HG02798 (cell line): ENCODE data around the gene STAC3.
"Not testable (repeated sequence)": the region's sequence is repeated elsewhere in the genome, so short reads cannot be mapped to it uniquely, and the experiment has no call there.

ENCODE experiments used
- ATAC-seq: cut with Tn5 transposase; IDR thresholded peaks from one replicate; pipeline ENCODE4 v1.9.1; 2021; ENCODE audit warnings: mild to moderate bottlenecking; ENCODE audit not compliant: unreplicated experiment, poor library complexity

Gene STAC3

DNA sequence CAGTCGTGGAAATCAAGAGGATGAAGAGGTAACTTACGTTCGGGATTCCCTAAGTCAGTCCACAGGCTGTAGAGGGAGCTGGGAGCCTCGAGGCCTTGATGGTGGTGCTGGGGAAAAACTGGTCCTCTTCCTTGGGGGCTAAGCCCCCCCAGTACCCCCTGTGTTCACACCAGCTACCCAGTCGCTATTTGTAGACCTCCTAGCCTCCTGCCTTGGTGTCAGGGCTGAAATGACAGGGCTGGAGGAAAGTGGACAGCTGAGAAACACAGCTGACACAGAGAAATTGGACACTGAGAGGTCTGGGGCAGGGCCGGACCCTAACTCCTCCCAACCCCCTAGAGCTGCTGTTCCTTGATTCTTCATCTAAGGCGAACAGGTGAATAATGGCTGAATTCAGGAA lies at the start of gene STAC3:
TSS of gene STAC3 (minus strand) at position 232 of the 400 bp plus-strand sequence. CDS start 1,551 bp downstream, outside the sequence.
- ATAC-seq, result no peak

DNA sequence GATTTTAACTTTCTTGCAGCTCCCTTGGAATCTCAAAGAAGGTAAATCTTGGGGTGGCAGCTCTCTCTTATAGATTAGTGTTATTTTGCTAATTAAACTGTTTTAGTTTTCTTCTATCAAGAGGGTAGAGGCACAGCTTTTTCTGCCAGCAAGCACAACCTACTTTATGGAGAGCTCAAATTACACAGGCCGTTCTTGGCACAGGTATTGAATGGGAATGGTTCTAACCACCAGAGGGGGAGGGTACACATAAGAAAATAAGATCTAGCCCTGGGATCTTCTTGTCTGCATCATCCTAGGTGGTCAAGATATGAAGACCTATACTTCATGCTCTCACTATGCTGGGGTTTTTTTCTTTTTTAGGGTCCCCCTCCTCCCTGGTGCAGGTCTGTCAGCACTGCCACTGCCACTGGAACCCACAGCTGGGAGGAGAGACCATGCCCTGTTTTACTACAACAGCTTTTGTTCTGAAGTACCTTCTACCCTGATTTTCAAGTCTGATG lies 48.6 kb upstream of the STAC3 start:
- no peak for ATAC-seq

DNA sequence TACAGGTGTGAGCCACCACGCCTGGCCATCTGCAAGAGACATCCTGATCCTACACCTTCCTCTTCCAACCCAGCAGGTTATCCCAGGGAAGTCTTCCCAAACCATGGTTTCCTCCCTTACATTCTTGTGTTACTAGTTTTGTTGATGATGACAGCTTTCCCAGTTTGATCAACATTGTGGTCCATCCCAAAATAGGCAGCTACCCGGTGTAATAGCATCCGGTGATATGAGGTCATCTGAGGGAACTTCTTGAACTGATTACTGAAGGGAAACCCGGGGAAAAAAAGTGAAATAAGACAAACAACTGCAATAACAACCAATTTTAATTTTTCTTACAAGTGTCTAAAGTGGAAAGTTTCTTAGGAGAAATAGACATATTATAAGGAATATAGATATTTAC lies 45.3 kb upstream of the STAC3 start:
- ATAC-seq, result no peak

DNA sequence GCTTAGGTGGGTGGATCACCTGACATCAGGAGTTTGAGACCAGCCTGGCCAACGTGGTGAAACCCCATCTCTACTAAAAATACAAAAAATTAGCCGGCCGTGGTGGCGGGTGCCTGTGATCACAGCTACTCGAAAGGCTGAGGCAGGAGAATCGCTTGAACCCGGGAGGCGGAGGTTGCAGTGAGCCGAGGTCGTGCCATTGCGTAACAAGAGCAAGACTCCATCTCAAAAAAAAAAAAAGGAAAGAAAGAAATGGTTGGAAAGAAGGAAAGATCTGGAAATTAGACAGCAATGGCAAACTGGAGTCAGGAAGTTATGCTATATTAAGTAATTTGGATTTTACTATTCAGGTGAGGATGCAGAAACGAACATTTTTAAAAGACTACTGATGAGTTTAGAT lies 31.1 kb upstream of the STAC3 start:
- ATAC-seq, result not testable (repeated sequence)

DNA sequence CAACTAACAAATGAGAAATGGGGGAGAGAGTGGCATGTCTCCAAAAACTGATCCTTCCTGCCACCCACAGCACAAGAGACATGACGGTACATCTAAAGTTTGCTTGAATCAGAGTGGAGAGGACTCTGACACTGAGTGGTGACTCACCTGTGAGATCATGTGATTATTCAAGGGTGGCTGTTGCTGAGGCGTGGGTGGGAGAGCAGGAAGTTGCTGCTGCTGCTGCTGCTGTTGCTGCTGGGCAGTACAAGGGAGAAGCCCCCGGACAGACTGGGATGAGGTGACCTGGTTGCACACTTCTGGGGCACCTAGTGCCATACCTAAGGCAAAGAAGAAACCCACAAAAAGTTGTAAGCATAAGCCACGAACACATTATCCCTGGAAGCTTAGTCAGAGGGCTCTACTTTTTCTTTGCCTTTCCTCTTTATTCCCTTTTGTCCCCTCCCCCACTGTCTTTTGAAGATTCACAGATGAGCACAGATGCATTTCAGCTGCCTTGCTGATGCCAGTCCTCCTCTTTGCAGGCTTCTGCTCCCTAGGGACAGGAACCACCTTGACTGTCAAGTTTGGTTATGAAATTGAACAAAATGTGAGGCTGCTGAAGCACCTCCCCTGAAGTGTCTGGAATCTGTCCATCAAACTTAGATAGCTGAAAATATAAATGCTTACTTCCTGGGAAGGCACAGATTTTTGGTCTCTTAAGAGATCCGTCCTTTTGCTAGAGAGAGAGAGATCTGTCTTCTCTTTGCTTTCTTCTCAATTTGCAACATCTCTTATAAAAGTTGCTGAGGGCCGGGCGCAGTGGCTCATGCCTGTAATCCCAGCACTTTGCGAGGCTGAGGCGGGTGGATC lies 29.4 kb upstream of the STAC3 start:
- ATAC-seq, result peak; percentile 93

DNA sequence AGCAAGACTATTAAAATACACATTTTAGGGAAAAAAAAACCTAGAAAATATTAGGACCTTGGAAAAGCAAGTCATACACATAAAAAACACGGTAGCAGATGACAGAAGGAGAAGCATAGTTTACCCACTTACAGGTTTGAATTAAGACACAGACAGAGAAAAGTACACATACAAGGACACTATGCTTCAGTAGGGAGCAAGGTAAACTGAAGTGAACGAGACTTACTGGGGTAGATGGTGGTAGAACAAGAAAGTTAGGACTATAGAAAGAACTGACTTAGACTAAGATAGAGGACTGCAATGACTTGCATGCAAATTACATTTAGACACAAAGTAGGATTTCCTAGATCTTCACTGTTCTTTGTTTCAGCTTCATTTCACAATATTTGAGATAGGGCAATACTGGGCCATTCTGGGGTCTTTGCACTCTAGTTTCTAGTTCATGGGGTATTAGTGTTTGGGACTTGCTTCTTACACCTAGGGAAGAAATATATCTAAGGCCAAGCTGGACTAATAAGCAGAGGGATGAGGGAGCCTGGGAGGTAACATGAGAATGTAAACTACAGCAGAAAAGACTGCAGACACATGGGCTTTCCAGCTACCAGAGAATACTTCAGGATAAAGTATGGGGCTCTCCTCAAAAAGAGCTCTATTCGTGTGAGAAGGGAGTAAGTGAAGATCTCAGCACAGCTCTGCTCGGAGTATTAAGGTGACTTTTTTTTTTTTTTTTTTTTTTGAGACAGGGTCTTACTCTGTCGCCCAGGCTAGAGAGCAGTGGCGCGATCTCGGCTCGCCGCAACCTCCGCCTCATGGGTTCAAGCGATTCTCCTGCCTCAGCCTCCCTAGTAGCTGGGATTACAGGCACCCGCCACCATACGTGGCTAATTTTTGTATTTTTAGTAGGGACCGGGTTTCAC lies 27.7 kb upstream of the STAC3 start:
- ATAC-seq, result no peak

DNA sequence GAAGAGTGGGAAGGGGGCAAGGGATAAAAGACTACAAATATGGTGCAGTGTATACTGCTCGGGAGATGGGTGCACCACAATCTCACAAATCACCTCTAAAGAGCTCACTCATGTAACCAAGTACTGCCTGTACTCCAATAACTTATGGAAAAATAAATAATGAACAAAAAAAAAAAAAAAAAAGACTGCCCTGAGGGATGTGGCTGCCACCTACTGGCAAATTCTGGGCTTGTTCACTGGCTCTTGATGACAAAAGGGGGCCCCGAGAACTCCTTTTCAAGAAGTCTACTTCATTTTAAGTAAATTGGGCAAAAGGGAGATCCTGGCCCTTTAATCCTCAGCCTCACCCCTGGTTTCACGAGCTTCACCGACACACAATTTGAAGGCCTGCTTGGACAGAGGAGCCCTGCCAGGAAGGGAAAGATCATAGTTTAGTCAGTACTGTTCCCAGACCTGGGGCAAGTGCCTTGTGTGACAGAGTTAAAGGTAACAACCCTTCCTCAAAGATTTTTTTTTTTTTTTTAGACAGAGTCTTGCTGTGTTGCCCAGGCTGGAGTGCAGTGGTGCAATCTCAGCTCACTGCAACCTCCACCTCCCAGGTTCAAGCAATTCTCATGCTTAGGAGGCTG lies 26.1 kb upstream of the STAC3 start:
- ATAC-seq, result no peak

DNA sequence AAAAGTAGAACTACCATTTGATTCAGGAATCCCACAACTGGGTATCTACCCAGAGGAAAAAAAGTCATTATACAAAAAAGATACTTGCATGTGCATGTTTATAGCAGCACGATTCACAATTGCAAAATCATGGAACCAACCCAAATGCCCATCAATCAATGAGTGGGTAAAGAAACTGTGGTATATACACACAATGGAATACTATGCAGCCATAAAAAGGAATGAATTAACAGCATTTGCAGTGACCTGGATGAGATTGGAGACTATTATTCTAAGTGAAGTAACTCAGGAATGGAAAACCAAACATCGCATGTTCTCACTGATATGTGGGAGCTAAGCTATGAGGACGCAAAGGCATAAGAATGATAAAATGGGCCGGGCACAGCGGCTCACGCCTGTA lies 25.2 kb upstream of the STAC3 start:
- ATAC-seq, result not testable (repeated sequence)

DNA sequence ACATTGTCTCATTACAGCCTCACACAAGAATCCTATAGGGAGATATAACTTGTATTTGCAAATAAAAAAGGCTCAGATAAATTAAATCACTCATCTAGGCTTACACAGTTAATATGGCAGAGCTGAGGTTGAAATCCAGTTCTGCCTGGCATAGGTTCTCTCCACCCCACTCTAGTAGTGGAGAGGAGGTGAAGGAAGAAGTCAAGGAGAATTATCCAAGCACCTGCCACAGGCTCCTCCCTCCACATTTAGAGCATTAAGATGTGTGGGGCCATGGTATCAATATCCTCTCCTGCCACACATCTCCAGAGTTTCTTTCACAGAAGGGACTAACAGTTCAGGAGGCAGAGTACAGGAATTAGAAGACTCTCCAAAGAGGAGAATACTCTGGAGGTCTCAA lies 22.5 kb upstream of the STAC3 start:
- ATAC-seq, result no peak

DNA sequence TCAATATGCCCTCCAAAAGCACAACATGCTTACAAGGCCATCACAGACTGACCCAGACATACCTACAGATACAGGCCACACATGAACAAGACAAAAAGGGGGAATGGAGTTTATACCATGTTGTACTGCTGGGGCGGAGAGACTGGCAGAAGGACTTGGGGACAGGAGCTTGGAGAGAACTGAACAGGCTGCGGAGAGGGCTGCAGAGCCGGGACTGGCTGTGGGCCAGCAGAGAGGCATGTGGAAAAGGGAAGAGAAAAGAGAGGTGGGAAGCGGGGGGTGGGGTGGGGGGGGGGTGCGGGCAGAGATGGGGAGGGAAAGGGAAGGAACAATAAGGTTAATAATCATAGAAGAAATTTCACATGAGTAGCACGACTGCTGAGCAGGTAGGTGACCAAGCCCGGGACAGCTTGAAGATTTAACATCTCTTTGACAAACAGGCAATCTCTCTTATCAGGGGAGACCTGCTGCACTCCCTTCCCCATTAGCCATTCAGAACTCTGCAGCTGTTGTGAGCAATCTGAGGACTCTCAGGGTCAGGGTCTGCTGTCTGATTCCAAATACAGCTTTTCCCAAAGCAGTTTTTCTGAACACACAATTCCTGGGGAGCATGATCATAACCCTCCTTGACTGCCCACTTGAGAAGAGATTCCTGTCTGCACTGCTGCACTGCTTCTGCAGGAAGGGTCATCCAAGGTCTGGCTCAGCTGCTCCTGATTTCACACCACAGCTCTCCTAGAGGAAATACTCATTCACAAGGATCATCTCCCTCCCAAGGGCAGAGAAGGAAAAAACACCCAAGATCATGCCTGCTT lies 21.6 kb upstream of the STAC3 start:
- ATAC-seq, result no peak

DNA sequence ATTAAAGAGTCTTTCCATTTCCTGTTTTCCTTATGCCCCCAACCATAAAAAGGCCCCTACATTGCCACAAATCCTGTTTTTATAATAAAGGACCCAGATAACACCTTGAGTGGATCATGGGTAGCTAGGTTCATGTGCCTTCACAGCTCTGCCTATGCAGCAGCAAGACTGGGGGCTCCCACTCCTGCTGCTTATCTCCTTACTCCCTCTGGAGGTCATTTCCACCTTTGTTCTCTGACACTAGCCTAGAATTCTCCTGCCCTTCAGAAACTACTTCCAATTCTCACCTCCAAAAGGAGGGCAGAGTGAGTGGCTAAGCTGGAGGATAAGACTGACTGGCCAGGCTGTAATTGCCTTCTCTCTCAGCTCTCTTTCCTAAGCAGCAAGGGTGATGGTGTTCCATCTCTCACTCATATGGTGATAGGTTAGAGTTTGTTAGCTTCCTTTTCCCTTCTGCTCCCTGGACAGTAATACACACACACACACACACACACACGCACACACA lies 20.0 kb upstream of the STAC3 start:
- ATAC-seq, result no peak

DNA sequence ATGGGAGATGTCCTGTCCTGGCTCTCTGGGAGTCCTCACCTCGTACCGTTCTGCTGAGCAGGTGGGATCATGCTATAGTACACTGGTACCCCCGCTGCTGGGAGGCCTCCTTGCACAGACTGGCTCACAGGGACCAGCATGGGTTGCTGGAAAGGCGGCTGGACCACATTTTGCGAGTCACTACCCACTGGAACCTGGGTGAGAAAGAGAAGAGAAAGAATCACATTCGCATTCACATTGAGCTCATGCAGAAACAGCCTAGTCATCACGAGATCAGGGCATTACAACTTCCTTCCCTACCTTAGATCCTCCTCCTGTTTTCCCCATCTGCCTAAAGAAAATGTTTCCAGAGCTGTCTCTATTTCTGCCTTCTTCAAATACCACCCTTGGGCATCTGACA lies 17.3 kb upstream of the STAC3 start:
- ATAC-seq, result no peak

DNA sequence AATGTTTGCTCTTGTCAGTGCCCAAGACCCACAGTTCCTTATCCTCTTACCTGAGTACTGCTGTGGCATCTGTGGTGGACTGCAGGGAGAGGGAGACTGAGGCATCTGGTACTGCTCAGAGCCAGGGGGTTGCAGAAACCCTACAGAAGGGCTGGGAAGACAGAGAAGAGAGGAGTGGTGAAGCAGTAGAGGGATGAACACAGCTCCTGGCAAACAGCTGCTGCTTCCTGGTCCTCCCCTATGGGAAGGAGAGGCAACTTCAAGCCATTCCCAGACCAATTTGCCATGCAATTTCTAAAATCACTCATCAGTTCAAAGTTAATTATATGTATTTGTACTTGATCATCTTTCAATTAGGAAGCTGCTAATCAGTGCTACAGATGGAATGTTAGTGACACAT lies 15.7 kb upstream of the STAC3 start:
- ATAC-seq, result no peak

DNA sequence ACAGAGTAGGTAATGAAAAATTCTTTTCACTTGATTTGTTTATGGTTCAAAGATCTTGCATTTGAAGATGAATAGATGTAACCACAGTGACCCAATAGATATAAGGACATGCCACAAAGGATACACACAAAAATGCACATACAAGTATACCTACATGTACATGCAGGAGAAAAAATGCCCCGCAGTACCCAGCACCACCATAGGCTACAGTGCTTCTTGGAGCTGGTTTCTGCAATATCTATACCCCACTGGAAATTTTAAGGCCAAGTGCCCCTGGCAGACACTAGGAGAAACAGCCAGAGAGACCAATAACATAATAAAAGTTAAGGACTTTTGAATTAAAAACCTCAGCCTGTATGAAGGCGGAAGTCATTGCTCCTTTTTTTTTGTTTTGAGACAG lies 12.1 kb upstream of the STAC3 start:
- ATAC-seq, result no peak

DNA sequence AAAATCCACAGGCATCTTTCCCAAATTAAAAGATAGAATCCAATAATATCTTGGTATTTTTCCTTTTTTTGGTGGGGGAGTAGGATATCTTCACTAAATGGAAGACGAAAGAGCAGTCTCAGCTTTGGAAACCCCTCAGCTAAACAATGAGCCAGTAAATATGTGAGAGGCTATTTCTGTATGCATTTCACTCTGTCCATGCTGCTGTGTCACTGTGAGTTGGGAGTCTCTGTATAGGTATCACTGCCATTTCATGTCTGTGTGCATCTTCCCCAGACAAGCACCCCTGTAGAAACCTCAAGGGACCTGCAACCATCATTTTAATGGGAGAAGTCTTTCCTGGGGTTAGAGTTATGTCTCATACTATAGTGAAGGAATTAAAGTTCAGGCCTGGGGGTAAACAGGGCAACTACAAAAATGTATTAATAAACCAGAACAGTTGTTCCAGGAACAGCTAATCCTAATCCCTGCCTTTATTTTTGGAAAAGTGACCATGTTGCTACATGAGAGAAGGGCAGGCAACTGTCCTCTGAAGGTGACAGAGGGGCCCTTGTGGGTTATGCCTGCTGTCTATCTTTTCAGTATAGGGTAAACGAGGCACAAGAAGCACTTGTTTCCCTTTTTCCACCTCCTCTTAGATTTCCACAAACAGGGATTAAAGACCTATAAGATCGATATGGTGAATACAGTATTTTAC lies 11.3 kb upstream of the STAC3 start:
- no peak for ATAC-seq

DNA sequence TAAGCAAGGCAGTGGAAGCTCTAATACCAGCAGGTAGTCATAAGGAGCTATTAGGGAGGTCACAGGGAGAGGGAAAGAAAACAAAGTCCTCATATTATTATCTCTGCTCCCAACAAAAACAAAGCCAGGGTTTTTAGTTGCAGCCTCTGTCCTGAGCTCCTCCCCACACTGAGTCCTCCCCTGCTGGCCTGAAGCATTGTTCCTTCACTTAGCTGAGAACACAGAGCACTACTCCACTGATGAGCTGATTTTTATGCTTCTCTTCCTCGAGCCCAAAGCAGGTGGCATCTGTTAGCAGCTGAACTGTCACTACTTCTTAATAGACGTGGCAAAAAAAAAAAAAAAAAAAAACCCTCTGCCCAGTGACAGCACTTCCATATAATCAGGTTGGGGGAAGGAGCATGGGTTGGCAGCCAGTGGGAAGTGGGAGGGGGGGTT lies 10.5 kb upstream of the STAC3 start:
- no peak for ATAC-seq

DNA sequence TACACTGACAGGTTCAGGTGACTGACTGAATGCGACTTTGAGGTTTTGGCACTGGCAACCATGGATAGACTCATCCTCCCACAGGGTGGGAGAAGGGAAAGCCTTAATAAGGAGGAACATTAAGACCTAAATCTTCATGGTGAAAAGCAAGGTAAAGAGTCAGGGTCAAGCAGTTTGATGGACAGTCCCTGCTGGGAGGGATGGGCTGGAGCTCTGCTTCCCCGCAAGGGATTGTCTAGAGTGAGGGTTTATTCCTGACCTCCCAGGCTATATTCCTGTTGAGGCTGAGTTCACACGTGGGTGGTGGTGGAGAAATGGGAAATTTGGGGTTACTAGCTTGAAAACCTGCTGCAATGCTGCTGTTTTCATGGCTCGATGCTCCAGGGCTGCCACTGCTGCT lies 9.4 kb upstream of the STAC3 start:
- no peak for ATAC-seq

DNA sequence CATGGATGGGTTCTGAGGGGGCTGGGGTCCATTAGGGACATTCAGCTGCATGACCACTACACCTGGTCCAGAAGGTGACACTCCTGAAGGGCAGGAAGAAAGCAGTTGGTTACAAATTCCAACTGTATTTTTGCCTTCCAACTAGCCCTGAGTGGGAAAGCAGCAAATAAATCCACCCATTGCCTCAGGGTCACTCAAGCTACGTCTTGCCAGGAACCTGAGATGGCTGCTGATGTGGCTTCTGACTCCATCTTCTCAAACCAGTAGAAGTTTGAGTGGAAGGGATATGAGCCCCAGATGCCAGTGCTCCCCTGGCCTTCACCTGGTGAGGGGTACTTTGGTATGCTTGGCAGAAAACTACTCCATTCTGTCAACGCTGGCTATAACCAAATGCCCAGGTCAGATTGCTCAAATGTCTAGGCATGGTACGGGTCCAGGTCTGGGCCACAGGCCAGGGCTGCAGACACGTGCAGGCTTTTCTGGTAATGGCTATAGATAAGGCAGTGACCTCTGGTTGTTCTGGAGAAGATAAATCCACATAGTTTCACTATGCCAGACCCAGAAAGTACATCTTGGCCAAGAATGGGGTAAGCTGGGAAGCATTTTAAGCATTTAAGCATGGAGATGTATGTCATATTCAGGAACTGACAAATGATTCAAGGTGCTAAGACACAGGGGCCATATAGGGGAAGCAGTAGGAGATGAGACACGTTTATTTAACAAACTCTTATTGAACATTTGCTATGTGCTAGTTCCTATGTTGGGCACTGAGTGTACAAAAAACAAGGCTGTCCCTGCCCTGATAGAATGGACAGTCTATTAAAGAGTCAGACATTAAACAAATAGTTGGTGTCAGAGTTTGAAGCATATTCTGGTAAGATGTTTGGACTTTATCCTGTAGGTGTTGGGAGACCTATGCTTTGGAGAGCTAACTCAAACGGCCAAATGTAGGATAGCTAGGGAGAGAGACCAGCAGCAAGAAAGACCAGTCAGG lies 8.3 kb upstream of the STAC3 start:
- ATAC-seq, result no peak
